ENCODE results near the gene ZNF593OS. TPM values are rescaled to one million over a fixed set of nuclear protein-coding genes. Genes with fewer than 3 reads are reported as not detected.

ZNF593OS gene
- total RNA-seq, 2 experiments from 2014 or later = not detected

GRCh38 chr1:26168410-26169197 lies 3.0 kb downstream of the ZNF593OS start, which contains the start of gene C1orf232:
TSS of gene C1orf232 (minus strand) at chr1:26168963. CDS start at chr1:26168499, 464 bp downstream.
- peak within 1 kb of the TSS; percentile 93 for H3K4me3 Mint-ChIP-seq
- peaks cover 29% of the 10 kb centered on the region for H3K4me1 Mint-ChIP-seq

GRCh38 chr1:26166719-26167281 lies 4.8 kb downstream of the ZNF593OS start:
- DNase-seq = no peak
- no peak overlapping the region for H3K27ac Mint-ChIP-seq

More at GRCh38 chr1:26168410-26169197, 3.0 kb downstream of the ZNF593OS start, which contains the start of gene C1orf232:
- peaks cover 11% of the 10 kb centered on the region for H3K27me3 Mint-ChIP-seq
- H3K27ac Mint-ChIP-seq = peak within 1 kb of the TSS; percentile 92
- H3K36me3 Mint-ChIP-seq = peaks cover 20% of the 10 kb centered on the region
- DNase-seq = no peak
- H3K9me3 Mint-ChIP-seq = no peaks in the 10 kb centered on the region

GRCh38 chr1:26164861-26165842 lies 6.5 kb downstream of the ZNF593OS start:
- DNase-seq = no peak
- Mint-ChIP-seq H3K4me3 (peak overlapping the region; percentile 67), H3K27me3 (peaks cover 30% of the 10 kb centered on the region), H3K4me1 (peaks cover 20% of the 10 kb centered on the region), H3K9me3 (no peaks in the 10 kb centered on the region), H3K36me3 (peaks cover under 1% of the 10 kb centered on the region), H3K27ac (no peak overlapping the region)

More at GRCh38 chr1:26166719-26167281, 4.8 kb downstream of the ZNF593OS start:
- H3K36me3 Mint-ChIP-seq = peaks cover 14% of the 10 kb centered on the region
- peaks cover 34% of the 10 kb centered on the region for H3K4me1 Mint-ChIP-seq
- H3K27me3 Mint-ChIP-seq = peaks cover 23% of the 10 kb centered on the region
- H3K4me3 Mint-ChIP-seq = no peak overlapping the region
- no peaks in the 10 kb centered on the region for H3K9me3 Mint-ChIP-seq

- no peaks in the 10 kb centered on the region for H3K9me3 Mint-ChIP-seq
- peak overlapping the region; percentile 67 for H3K4me3 Mint-ChIP-seq
- H3K27ac Mint-ChIP-seq = no peak overlapping the region
- no peaks in the 10 kb centered on the region for H3K36me3 Mint-ChIP-seq
- H3K4me1 Mint-ChIP-seq = peaks cover 20% of the 10 kb centered on the region
- peak; percentile 72 for DNase-seq
- H3K27me3 Mint-ChIP-seq = peaks cover 36% of the 10 kb centered on the region
Observed at GRCh38 chr1:26164036-26164860, 7.4 kb downstream of the ZNF593OS start.

GRCh38 chr1:26163684-26164035 lies 8.0 kb downstream of the ZNF593OS start:
- H3K9me3 Mint-ChIP-seq = no peaks in the 10 kb centered on the region
- peaks cover 37% of the 10 kb centered on the region for H3K27me3 Mint-ChIP-seq
- no peak overlapping the region for H3K27ac Mint-ChIP-seq
- no peak for DNase-seq
- no peaks in the 10 kb centered on the region for H3K36me3 Mint-ChIP-seq
- peak overlapping the region; percentile 10 for H3K4me3 Mint-ChIP-seq
- peaks cover 20% of the 10 kb centered on the region for H3K4me1 Mint-ChIP-seq

- H3K9me3 Mint-ChIP-seq = no peaks in the 10 kb centered on the region
- H3K36me3 Mint-ChIP-seq = no peaks in the 10 kb centered on the region
- no peak overlapping the region for H3K27ac Mint-ChIP-seq
- peak overlapping the region; percentile 68 for H3K4me3 Mint-ChIP-seq
- H3K4me1 Mint-ChIP-seq = peaks cover 20% of the 10 kb centered on the region
- peaks cover 48% of the 10 kb centered on the region for H3K27me3 Mint-ChIP-seq
- DNase-seq = no peak
Observed at GRCh38 chr1:26162220-26162709, 9.4 kb downstream of the ZNF593OS start.

GRCh38 chr1:26161415-26162219 lies 10.0 kb downstream of the ZNF593OS start:
- H3K36me3 Mint-ChIP-seq = no peaks in the 10 kb centered on the region
- peak overlapping the region; percentile 68 for H3K4me3 Mint-ChIP-seq
- peak; percentile 64 for DNase-seq
- H3K4me1 Mint-ChIP-seq = peaks cover 17% of the 10 kb centered on the region
- H3K9me3 Mint-ChIP-seq = no peaks in the 10 kb centered on the region
- peaks cover 52% of the 10 kb centered on the region for H3K27me3 Mint-ChIP-seq
- no peak overlapping the region for H3K27ac Mint-ChIP-seq

- peaks cover 56% of the 10 kb centered on the region for H3K27me3 Mint-ChIP-seq
- peaks cover 16% of the 10 kb centered on the region for H3K4me1 Mint-ChIP-seq
- no peak for DNase-seq
- no peak overlapping the region for H3K4me3 Mint-ChIP-seq
- no peak overlapping the region for H3K27ac Mint-ChIP-seq
- H3K36me3 Mint-ChIP-seq = no peaks in the 10 kb centered on the region
- no peaks in the 10 kb centered on the region for H3K9me3 Mint-ChIP-seq
Observed at GRCh38 chr1:26160527-26161414, 10.9 kb downstream of the ZNF593OS start.

- no peak overlapping the region for H3K27ac Mint-ChIP-seq
Observed at GRCh38 chr1:26159743-26160039, 11.9 kb downstream of the ZNF593OS start.

GRCh38 chr1:26158908-26159742 lies 12.5 kb downstream of the ZNF593OS start, which contains the start of gene FAM110D:
TSS of gene FAM110D (plus strand) at chr1:26159079. CDS start at chr1:26161292, 2,213 bp downstream.
- peaks cover 58% of the 10 kb centered on the region for H3K27me3 Mint-ChIP-seq
- H3K36me3 Mint-ChIP-seq = no peaks in the 10 kb centered on the region
- H3K4me1 Mint-ChIP-seq = peaks cover 8% of the 10 kb centered on the region
- no peak for DNase-seq
- H3K4me3 Mint-ChIP-seq = no peak within 1 kb of the TSS
- H3K27ac Mint-ChIP-seq = no peak within 1 kb of the TSS
- no peaks in the 10 kb centered on the region for H3K9me3 Mint-ChIP-seq

More at GRCh38 chr1:26159743-26160039, 11.9 kb downstream of the ZNF593OS start:
- Mint-ChIP-seq H3K27me3 (peaks cover 59% of the 10 kb centered on the region), H3K36me3 (no peaks in the 10 kb centered on the region), H3K4me3 (no peak overlapping the region), H3K4me1 (peaks cover 10% of the 10 kb centered on the region), H3K9me3 (no peaks in the 10 kb centered on the region)
- DNase-seq = no peak

GRCh38 chr1:26158271-26158907 lies 13.2 kb downstream of the ZNF593OS start:
- Mint-ChIP-seq H3K4me1 (peaks cover 4% of the 10 kb centered on the region), H3K36me3 (no peaks in the 10 kb centered on the region), H3K27ac (no peak overlapping the region), H3K4me3 (no peak overlapping the region), H3K9me3 (no peaks in the 10 kb centered on the region), H3K27me3 (peaks cover 57% of the 10 kb centered on the region)
- no peak for DNase-seq
